HG03135 (cell line): ENCODE measurements around the gene AHRR.
"Not testable (repeated sequence)": the region's sequence is repeated elsewhere in the genome, so short reads cannot be mapped to it uniquely, and the experiment has no call there.

Experiments used
- ATAC-seq: cut with Tn5 transposase; IDR thresholded peaks from one replicate; pipeline ENCODE4 v1.9.1; 2021; ENCODE audit warnings: mild to moderate bottlenecking, moderate library complexity; ENCODE audit not compliant: unreplicated experiment

The AHRR gene

GRCh38 chr5:321230-321725 is at the start of gene AHRR:
AHRR (plus strand) TSS chr5:321714; CDS start chr5:343903, 22,189 bp downstream.
- ATAC-seq, result peak; percentile 53

- not testable (repeated sequence) for ATAC-seq
Measured at GRCh38 chr5:271828-272167, 49.7 kb upstream of the AHRR start.

GRCh38 chr5:273091-273490 is 48.4 kb upstream of the AHRR start:
- not testable (repeated sequence) for ATAC-seq

GRCh38 chr5:273491-273890 is 48.0 kb upstream of the AHRR start:
- not testable (repeated sequence) for ATAC-seq

- ATAC-seq, result not testable (repeated sequence)
Measured at GRCh38 chr5:274346-274745, 47.2 kb upstream of the AHRR start.

GRCh38 chr5:278646-279045 is 42.9 kb upstream of the AHRR start:
- ATAC-seq, result no peak

GRCh38 chr5:279051-279665 is 42.4 kb upstream of the AHRR start:
- not testable (repeated sequence) for ATAC-seq

- ATAC-seq, result no peak
Measured at GRCh38 chr5:285991-286557, 35.4 kb upstream of the AHRR start.

GRCh38 chr5:290200-290599 is 31.3 kb upstream of the AHRR start:
- ATAC-seq, result not testable (repeated sequence)

GRCh38 chr5:291345-291744 is 30.2 kb upstream of the AHRR start:
- ATAC-seq, result not testable (repeated sequence)

GRCh38 chr5:294788-295187 is 26.7 kb upstream of the AHRR start:
- ATAC-seq, result not testable (repeated sequence)

- ATAC-seq, result not testable (repeated sequence)
Measured at GRCh38 chr5:296207-296606, 25.3 kb upstream of the AHRR start.

GRCh38 chr5:296954-297353 is 24.6 kb upstream of the AHRR start:
- ATAC-seq, result not testable (repeated sequence)

GRCh38 chr5:297448-297847 is 24.1 kb upstream of the AHRR start:
- not testable (repeated sequence) for ATAC-seq

GRCh38 chr5:297991-298736 is 23.4 kb upstream of the AHRR start:
- not testable (repeated sequence) for ATAC-seq

GRCh38 chr5:298737-299125 is 22.8 kb upstream of the AHRR start:
- no peak for ATAC-seq

- ATAC-seq, result not testable (repeated sequence)
Measured at GRCh38 chr5:299921-300320, 21.6 kb upstream of the AHRR start.

- ATAC-seq, result not testable (repeated sequence)
Measured at GRCh38 chr5:300691-301435, 20.7 kb upstream of the AHRR start.

- not testable (repeated sequence) for ATAC-seq
Measured at GRCh38 chr5:302416-302815, 19.1 kb upstream of the AHRR start.

- no peak for ATAC-seq
Measured at GRCh38 chr5:302966-303365, 18.5 kb upstream of the AHRR start.

GRCh38 chr5:303741-304140 is 17.8 kb upstream of the AHRR start:
- not testable (repeated sequence) for ATAC-seq
